ENCODE results near the gene LIMS2. TPM values are rescaled to one million over a fixed set of nuclear protein-coding genes. Genes with fewer than 3 reads are reported as not detected.

Gene LIMS2
- total RNA-seq, 2 donors from 2014 or later: 6.6 to 37.2 TPM

GRCh38 chr2:127621981-127622431, 53.3 kb downstream of the LIMS2 start:
- Histone ChIP-seq H3K27ac (no peak overlapping the region), H3K27me3 (no peaks in the 10 kb centered on the region), H3K9me3 (no peaks in the 10 kb centered on the region), H3K4me3 (no peak overlapping the region), H3K4me1 (no peaks in the 10 kb centered on the region), H3K36me3 (no peaks in the 10 kb centered on the region), H3K9ac (ENCODE audit: low read depth in 2 of 2, low read length in 2 of 2) (no peak overlapping the region)
- intact Hi-C loops (cut with DNase I): no loop called here
- DNase-seq: no peak
- TF ChIP-seq CTCF (IDR thresholded peaks at IDR 0.05): no peak

DNA sequence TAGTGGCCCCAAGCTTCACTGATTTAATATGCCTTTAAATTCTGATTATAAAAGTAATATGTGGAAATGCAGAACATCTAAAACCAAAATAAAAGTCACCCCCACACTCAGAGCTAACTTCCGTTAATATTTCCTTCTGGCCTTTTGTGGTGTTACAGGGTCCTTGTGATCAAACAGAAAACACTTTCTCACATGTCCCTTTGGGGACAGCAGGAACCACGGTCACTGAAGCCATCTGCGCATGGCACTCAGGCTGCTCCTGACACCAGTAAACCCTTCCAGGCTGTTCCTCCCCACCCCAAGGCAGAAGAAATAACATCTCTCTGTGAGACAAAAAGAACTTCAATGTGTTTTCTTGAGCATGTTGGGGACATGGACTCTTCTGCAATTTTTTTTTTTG, 54.5 kb downstream of the LIMS2 start:
- H3K27me3 ChIP-seq: no peaks in the 10 kb centered on the region
- H3K9ac ChIP-seq (ENCODE audit: low read depth in 2 of 2, low read length in 2 of 2): no peak overlapping the region
- intact Hi-C loops (cut with DNase I): no loop called here
- H3K4me3 ChIP-seq: no peak overlapping the region
- no peaks in the 10 kb centered on the region for H3K4me1 ChIP-seq
- no peak for DNase-seq
- H3K36me3 ChIP-seq: no peaks in the 10 kb centered on the region
- H3K9me3 ChIP-seq: no peaks in the 10 kb centered on the region
- no peak overlapping the region for H3K27ac ChIP-seq
- TF ChIP-seq CTCF (IDR thresholded peaks at IDR 0.05): no peak

- no peaks in the 10 kb centered on the region for H3K4me1 ChIP-seq
- no peaks in the 10 kb centered on the region for H3K36me3 ChIP-seq
- intact Hi-C loops (cut with DNase I): no loop called here
- TF ChIP-seq CTCF (IDR thresholded peaks at IDR 0.05): no peak
- H3K4me3 ChIP-seq: no peak overlapping the region
- H3K27me3 ChIP-seq: no peaks in the 10 kb centered on the region
- DNase-seq: no peak
- H3K27ac ChIP-seq: no peak overlapping the region
- H3K9ac ChIP-seq (ENCODE audit: low read depth in 2 of 2, low read length in 2 of 2): no peak overlapping the region
- H3K9me3 ChIP-seq: no peaks in the 10 kb centered on the region
Observed at GRCh38 chr2:127619877-127620705, 55.2 kb downstream of the LIMS2 start.

- Histone ChIP-seq H3K4me3 (no peak overlapping the region), H3K9ac (ENCODE audit: low read depth in 2 of 2, low read length in 2 of 2) (no peak overlapping the region), H3K9me3 (no peaks in the 10 kb centered on the region), H3K27me3 (no peaks in the 10 kb centered on the region), H3K4me1 (no peaks in the 10 kb centered on the region), H3K36me3 (peaks cover under 1% of the 10 kb centered on the region), H3K27ac (no peak overlapping the region)
- no peak for DNase-seq
- no peak for TF ChIP-seq CTCF (IDR thresholded peaks at IDR 0.05)
- intact Hi-C loops (cut with DNase I): no loop called here
Observed at GRCh38 chr2:127619203-127619590, 56.1 kb downstream of the LIMS2 start.

DNA sequence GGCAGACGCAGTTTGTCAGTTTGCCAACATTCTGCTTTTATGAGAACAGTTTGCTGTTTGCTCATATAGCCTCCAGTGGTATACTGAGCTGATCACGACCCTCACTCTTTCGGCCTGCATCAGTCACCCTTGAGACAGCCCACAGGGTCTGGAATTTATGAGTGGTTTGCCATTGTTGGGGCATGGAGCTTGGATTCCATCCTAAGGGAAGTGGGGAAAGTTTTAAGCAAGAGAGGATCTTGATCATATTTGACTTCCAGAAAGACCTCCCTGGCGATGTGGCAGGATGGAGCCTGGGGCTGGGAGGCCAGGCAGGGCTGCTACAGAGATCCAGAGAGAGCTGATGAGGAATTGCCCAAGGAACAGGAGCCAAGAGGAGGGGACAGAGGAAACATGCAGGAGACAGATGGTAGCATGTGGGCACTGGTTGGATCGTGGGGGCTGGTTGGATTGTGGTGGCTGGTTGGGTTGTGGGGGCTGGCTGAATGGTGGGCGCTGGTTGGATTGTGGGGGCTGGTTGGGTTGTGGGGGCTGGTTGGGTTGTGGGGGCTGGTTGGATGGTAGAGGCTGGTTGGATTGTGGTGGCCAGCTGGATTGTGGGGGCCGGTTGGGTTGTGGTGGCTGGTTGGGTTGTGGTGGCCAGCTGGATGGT, 56.7 kb downstream of the LIMS2 start:
- H3K27me3 ChIP-seq: no peaks in the 10 kb centered on the region
- intact Hi-C loops (cut with DNase I): no loop called here
- H3K27ac ChIP-seq: no peak overlapping the region
- H3K4me3 ChIP-seq: no peak overlapping the region
- no peaks in the 10 kb centered on the region for H3K9me3 ChIP-seq
- TF ChIP-seq CTCF (IDR thresholded peaks at IDR 0.05): no peak
- DNase-seq: no peak
- H3K4me1 ChIP-seq: no peaks in the 10 kb centered on the region
- H3K36me3 ChIP-seq: peaks cover 4% of the 10 kb centered on the region
- H3K9ac ChIP-seq (ENCODE audit: low read depth in 2 of 2, low read length in 2 of 2): no peak overlapping the region

Data from colonic mucosa (tissue), 4 donors.